T-helper 1 cell treated with Interleukin-12 subunit alpha and Interleukin-12 subunit beta and Interleukin-4 antibody, amounts not matched to agents 30 ng/mL and 1 ng/mL, for 36 hours (primary cell): ENCODE measurements around the gene ZNF277. TPM values are rescaled to one million over a fixed set of nuclear protein-coding genes. Genes with fewer than 3 reads are reported as not detected.
"Not testable (repeated sequence)": the region's sequence is repeated elsewhere in the genome, so short reads cannot be mapped to it uniquely, and the experiment has no call there.

ENCODE experiments used
- intact Hi-C: fragments of 100-400 bp; cut with micrococcal nuclease; formaldehyde crosslinking; loops from one replicate; pipeline ENCODE4 v1.15.1; 2024
- total RNA-seq: library from RNA; stranded (reverse); gene quantifications from 2 replicates; pipeline ENCODE4 v1.2.3, GENCODE V29; 2022

Gene ZNF277
- total RNA-seq, 1 donor from 2014 or later, result 14.3 TPM

DNA sequence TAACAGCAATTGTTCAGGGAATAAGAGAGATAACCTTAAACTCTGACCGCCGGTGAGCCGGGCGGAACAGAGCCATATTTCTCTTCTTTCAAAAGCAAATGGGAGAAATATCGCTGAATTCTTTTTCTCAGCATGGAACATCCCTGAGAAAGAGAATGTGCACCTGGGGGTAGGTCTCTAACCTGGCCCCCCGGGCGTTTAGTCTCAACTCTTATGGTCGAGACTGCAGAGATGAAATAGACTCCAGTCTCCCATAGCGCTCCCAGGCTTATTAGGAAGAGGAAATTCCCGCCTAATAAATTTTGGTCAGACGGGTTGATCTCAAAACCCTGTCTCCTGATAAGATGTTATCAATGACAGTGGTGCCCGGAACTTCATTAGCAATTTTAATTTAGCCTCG is 43.5 kb downstream of the ZNF277 start:
- intact Hi-C loops, result not testable (repeated sequence)

DNA sequence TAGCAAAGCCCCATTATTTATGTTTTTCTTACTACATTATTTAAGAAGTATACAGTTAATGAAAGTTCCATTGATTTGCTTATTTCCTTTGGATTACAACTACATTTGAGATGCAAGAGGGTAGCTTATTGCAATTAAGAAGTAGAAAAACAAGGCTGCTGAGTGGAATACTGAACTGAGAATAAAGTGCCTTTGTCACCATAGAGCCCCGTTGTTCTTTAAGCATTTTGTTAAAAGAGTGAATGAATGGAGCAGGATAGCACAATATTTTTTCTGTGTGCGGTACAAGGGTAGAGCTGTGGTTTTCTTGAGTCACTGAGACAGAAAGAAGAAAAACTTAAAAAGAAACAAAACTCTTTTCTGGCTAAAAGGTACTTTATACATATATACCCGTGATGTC is 45.6 kb downstream of the ZNF277 start:
- intact Hi-C loops, result no loop called here

DNA sequence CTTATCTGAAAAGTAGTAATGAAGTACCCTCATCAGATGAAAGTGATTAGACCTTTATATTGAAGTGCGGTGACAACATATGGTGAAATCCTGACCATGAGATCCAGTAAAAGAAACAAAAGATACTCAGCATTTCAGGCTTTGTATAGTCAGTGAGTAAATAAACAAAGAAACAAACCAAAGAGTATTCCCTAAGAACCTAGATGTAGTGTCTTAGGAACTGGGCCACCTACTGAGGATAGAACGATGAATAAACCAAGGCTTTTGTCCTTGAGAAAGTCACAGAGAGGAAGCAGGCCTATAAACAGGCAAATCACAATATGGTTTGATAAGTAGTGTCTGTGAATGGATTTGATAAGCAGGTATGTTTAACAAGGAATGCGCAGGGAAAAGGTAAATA is 46.2 kb downstream of the ZNF277 start:
- intact Hi-C loops, result no loop called here

DNA sequence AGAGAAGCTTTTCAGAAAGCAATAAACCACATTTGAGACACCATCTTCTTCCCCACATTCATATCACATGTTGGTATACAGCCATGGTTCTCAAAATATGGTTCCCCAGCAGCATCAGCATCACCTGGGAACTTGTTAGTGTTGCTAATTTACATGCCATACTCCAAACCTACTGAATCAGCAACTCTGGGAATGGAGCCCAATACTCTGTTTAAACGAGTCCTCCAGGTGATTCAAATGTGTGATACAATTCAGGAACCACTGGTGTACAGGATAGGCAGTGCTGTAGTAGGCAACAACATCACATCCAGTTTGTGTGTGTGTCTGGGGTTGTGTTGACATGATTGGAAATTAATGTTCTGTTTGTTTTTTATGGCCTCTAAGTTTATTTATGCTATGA is 47.7 kb downstream of the ZNF277 start:
- intact Hi-C loops, result no loop called here

DNA sequence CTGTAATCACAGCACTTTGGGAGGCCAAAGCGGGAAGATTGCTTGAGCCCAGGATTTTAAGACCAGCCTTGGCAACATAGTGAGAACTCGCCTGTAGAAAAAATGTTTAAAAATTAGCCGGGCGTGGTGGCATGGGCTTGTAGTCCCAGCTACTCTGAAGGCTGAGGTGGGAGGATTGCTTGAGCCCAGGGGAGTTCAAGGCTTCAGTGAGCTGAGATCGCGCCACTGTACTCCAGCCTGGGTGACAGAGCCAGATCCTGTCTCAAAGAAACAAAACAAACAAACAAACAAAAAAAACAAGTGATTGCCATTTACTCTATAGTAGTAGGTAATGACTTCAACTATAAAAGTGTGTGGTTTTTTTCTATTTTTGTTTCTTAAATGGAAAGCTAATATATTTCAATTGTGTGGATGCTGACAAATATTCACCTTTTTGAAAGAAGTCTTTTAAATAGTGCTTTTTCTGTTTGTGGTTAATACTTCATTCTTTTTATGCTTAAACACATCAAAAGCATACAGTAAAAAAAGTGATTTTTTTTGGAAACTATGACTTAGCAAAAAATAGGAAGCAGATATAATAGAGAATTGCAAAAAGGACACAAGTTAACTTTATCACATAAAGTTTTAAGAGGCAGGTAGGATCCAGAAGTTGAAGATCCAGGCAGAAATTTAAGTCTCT is 48.4 kb downstream of the ZNF277 start:
- intact Hi-C loops, result no loop called here

DNA sequence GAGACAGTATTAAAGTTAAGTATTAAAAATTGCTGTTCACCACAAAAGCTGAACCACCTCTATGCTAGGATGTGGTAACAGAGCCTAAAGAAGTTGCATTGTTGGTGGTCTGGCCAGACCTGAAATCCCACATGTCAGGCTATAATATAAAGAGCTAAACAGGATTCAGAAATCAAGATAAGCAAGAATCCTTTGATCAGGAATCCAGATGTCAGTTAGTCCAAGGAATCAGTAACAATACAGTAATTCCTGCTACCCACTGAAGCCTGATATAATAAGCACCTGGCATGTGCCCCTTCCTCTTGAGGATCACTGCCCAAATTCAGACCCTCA is 48.9 kb downstream of the ZNF277 start:
- intact Hi-C loops, result no loop called here

DNA sequence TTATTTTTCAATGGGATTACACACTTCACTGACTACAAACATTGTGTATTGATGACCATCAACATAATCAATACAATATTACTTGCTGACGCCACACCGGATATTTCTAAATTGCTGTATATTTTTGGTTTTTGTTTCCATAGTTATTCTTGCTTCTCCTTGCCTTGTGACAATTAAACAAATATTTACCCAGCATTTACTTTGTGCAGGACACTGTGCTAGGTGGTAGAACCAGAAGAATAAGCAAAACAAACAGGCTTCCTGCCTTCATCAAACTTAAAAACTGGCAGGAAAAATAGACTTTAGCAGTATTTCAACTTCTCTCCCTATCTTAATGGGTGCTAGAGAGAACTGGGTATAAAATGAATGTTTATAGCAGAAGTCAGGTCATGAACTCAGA is 50.6 kb downstream of the ZNF277 start:
- intact Hi-C loops, result no loop called here

DNA sequence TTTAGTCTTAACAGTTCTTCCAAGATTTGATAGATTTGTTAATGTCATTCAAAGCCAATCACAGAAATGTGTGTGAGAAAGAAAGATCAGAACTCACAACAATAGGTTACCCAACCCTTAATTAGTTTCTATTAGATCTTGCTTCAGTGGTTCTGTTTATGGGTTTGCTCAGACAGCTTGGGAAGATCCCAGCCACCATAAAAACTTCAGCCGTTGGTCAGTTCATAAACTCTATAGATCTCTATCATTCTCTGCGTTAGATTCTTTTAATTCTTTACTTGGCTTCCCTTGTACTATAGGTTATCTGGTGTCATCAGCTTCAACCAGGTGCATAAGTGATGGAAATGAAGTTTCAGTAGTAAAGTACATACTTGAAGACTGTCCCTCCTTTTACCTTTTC is 54.4 kb downstream of the ZNF277 start:
- intact Hi-C loops, result no loop called here

DNA sequence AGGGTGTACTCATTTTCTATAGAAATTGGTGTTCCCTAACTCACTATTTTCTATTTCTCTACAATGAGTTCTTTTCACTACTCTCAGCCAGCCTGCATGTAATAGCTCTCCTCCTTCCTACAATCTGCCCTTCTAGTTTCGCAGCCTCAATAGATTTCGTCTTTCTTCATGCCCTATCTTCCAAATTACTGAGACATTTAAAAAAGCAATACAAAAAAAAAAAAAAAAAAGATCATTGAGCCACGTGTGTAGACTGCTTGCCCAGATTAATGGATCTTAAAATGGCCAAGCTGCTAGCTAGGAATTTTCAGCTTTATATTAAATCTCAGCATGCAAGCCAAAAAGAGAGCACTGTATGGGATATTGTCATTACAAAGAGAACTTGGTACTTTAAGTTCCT is 55.5 kb downstream of the ZNF277 start:
- intact Hi-C loops, result no loop called here

DNA sequence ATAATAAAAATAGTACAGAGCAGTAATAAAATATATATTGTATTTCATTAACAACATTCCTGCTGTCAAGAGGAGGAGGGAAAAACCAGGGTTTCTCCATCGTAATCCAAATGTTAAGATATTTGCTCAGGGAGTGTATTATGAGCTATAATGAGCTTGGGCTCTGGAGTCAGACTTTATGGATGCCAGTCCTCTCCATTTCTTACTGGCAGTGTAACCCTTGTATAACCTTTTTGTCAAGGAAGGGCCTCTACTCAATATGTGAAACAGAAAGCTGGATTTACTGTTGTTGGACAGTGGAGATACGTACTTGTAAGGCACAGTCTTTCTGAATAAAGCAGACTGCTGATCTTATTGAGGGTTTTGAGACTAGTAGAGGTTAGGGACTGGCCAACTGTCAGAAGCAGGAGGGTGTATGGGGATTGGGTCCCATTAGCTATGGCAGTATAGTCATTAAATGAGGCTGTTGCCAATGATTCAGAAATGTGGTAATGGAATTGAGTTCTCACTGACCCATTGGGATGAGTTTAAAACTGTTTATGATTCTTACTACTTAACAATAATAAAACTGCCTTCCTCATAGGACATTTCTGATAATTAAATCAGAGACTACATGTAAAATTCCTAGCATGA is 56.5 kb downstream of the ZNF277 start:
- intact Hi-C loops, result no loop called here

DNA sequence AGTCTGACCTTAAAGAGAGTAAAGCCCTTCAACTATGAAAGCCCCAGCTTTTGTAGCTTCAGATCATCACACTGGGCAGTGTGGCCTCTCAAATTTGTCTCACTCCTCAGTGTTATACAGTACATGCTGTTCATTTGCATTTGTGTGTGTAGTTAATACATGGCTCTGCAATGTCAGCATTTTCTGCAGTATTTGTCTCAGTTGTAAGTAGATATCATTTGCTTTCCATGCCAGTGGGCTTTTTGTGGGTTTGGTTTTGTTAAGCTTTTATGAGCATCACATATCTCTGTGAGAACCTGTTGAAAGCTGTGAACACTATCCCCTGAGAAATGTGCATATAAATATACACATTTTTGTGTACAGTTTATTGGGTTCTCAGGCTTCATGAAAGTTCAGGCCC is 57.0 kb downstream of the ZNF277 start:
- intact Hi-C loops, result no loop called here

DNA sequence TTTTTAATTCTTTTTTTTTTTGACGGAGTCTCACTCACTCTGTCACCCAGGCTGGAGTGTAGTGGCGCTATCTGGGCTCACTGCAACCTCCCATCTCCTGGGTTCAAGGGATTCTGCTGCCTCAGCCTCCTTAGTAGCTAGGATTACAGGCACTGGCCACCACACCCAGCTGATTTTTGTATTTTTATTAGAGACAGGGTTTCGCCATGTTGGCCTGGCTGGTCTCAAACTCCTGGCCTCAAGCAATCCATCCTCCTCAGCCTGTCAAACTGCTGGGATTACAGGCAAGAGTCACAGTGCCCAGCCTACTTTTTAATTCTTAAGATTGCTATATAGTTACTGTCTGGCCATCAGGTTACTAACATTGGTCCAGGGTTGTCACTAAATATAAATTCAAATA is 59.6 kb downstream of the ZNF277 start:
- intact Hi-C loops, result no loop called here

DNA sequence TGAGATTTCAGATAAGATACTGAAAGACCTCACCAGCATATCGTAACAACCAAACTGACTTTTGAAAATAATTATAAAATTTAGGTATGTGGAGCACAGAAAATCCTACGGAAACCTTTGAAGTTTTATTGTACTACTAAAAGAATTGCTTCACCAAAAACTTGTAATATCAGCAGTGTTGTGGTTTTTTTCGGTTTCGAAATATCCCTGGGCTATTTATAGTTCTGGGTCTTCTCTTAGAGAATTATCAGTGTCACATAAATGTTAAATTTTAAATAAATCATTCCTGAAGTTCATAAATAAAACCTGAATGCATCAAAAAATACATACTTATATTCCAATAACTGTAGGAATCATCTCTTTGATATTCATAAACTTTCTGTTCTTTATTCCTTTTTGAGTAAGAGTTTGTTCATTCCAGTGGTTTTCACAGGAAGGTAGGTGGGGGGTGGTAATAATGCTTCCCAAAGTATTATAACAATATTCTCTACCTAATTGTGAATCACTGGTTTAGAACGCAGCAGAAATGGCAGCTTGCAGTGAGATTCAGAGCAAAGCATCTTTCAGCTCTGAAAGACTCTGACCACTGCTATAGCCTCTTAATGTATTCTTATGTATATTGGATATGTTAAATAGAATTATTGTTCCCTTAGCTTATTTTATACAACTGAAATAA is 60.2 kb downstream of the ZNF277 start:
- intact Hi-C loops, result no loop called here

DNA sequence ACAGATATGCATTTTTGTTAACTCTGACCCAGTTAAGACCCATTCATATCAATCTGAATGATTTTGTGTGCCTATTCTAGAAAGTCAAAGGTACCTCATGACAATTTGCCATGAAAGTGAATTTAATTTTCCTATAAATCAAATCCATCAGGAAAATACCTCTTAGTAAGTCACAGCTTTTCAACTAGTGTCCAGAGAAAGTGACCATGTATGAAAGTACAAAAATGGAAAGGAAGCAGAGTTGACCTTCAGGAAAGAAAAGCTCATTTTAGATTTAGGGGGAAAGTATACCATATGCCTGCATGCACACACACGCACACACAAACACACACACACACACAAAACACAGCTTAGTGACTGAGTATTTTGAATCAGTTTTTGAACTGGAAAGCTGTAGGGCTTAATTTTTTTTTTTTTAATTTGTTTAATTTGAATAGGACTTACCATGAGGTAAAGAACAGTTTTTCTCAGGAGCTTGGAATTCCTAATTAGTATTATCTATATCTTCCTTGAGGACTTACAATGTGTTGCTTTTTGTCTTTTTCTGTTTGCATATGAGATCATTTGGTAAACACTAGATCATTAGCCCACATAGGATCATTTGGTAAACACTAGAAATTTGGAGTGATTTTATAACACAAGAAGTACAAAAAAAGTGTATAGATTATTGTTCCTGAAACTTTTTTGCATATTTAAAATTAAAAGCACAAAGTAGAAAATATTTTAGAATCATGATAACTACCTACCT is 61.6 kb downstream of the ZNF277 start:
- intact Hi-C loops, result no loop called here

DNA sequence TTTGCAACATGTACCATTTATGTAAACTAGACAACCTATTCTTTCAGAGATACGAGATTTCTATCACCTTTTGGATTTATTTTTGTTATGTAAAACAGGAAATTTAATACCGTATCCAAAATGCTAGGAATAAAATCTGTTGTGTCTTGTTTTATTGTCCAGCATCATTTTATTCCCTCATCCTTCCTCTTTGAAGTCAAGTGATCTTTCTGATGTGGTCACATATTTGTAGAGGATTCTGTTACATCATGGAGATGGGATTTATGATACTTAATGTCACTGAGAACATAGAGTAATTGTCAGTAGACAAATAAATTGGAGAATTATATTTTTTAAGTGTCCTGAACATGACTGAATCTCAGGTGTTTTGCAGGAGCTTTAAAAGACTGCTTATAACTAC is 64.7 kb downstream of the ZNF277 start:
- intact Hi-C loops, result no loop called here

DNA sequence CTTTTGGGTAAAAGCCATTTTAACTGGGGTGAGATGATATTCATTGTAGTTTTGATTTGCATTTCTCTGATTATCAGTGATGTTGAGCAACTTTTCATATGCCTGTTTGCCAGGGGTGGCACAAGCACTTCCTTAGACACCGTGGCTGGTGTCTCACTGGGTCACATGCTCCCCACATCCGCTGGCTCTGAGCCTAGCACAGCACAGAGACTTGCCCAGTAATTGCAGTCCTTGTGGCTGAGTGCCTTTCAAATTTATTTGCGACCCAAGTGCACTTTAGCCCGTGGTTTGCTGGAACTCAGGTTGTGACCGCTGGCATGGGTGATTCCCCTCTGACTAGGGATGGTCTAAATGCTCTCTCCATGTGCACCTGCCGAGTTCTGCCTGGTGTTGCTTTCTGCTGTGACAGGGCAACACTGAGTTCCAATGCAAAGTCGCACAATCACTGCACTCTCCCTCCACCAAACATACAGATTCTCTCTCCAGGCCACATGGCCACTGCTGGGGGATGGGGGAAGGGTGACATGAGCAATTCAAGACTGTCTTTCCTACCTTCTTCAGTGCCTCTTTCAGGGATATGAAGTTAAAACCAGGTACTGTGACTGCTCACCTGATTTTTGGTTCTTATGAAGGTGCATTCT is 66.5 kb downstream of the ZNF277 start:
- intact Hi-C loops, result no loop called here

DNA sequence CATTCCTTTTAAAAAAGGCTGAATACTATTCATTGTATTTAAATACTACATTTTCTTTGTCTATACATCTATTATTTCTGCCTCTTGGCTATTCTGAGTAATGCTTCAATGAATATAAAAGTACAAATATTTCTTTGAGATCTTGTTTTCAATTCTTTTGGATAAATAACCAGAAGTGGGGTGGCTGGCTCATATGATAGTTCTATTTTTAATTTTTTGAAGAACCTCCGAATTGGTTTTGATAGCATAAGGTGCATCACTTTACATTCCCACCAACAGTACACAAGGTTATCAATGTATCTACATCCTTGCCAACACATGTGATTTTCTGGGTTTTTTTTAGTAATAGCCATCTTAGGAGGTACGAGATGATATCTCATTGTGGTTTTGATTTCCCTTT is 72.5 kb downstream of the ZNF277 start:
- intact Hi-C loops, result no loop called here

DNA sequence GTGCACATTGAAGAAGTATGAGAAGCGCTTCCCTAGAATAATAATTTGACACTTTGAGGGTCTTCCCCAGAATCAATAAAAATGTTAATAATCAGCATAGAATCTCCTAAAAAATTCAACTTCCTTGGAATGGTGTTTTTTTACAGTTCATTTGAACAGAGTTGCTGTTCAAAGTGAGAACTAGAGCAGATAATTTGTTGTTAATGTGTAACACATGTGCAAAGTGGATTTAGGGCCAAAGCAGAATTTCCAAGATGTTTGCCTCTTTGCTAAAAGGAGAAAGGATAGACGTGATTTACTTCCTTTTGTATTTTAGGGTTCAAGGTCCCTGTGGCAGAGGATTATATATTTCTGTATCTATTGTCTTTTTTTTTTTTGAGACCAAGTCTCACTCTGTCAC is 73.8 kb downstream of the ZNF277 start:
- intact Hi-C loops, result no loop called here

DNA sequence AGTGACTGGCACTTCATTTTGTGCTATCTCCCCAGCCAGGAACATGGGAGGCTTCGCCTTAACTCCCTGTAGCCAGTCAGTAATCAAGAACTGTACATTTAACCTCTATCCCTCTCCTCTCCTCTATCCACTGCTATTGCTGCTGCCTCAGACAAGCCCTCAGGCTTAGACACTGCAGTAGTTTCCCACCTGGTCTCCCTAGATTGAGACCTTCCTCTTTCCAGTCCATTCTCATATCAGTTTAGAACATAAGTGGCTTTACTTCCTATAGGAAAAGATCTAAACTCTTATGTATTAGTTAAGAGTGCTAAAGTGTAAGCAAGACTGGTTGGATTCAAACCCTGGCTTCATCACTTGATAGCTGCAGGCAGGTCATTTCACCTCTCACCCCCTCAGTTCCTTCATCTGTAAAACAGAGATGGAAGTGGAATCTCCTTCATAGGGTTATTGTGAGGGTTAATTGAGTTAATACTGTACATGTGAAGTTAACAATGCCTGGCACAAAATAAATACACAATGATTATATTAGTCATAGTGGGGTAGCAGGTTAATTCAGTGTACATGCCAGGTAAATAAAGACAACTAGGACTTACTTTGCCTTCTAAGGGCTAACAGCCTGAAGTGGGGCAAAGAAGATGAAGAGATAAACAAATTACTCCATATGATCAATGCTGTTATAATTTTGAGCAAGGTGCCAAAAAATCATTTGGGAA is 76.1 kb downstream of the ZNF277 start:
- intact Hi-C loops, result no loop called here

DNA sequence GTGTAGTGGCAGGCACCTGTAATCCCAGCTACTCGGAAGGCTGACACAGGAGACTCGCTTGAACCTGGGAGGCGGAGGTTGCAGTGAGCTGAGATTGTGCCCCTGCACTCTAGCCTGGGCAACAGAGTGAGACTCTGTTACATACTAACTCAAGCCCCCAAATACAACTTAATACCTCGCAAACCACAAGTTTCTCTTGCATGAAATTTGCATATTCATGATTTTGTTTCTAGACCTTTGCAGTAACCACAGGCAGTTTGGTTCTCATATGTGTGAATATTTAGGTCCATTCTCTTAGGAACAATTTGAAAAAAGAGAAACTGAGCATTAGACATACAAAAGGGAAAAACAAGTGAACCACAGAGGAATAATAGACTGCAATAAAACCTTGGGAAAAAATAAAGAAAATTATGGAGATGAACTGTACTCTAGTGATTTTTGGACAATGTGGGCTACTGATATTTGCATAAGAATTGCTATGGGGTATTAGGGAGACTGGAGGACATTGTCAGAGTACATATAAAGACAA is 77.0 kb downstream of the ZNF277 start:
- intact Hi-C loops, result no loop called here
